Fibroblast of lung (primary cell): Measurements from ENCODE around the gene SIK3.

Source experiments
- EZH2 ChIP-seq: IDR thresholded peaks from 2 replicates; pipeline ENCODE4 v1.5.1; 2012; ENCODE audit warnings: low read length, control low read depth, mild to moderate bottlenecking; ENCODE audit errors: missing control alignments
- TF ChIP-seq, protein P1 (sequence below), 2 donors: IDR thresholded peaks in 1 of 2; conservative IDR thresholded peaks in 1 of 2; 1 replicate in 1 of 2; 2 replicates in 1 of 2; pipeline ENCODE4 v1.5.1; 2011 to 2012; ENCODE audit warnings: low read length in 2 of 2, control low read depth in 1 of 2, inconsistent platforms in 1 of 2, low read depth in 1 of 2, mild to moderate bottlenecking in 1 of 2

DNA sequence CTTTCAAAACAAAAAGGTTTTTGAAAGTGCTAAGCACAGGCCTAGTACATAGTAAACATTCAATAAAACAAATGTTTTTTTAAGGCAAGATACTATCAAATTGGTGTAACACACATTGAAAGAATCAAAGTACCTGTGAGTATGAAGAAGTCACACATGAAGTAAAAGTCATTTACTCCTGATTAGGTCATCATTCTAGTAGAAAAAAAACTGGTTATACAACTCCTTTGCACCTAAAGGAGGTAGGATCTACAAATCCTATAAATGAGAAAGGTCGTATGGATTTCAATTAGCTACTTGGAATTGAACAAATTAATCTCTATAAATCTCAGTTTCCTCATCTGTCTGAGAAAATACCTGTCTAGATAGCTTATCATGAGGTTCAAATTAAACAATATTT, 80.8 kb downstream of the SIK3 start:
- TF ChIP-seq, protein P1, sequence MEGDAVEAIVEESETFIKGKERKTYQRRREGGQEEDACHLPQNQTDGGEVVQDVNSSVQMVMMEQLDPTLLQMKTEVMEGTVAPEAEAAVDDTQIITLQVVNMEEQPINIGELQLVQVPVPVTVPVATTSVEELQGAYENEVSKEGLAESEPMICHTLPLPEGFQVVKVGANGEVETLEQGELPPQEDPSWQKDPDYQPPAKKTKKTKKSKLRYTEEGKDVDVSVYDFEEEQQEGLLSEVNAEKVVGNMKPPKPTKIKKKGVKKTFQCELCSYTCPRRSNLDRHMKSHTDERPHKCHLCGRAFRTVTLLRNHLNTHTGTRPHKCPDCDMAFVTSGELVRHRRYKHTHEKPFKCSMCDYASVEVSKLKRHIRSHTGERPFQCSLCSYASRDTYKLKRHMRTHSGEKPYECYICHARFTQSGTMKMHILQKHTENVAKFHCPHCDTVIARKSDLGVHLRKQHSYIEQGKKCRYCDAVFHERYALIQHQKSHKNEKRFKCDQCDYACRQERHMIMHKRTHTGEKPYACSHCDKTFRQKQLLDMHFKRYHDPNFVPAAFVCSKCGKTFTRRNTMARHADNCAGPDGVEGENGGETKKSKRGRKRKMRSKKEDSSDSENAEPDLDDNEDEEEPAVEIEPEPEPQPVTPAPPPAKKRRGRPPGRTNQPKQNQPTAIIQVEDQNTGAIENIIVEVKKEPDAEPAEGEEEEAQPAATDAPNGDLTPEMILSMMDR (conservative IDR thresholded peaks at IDR 0.05 in 1 of 2, IDR thresholded peaks at IDR 0.05 in 1 of 2; ENCODE audit: low read depth in 1 of 2, low read length in 2 of 2) = no peak
- no peak for TF ChIP-seq EZH2
